ENCODE data around the gene STOX1. TPM values are rescaled to one million over a fixed set of nuclear protein-coding genes. Genes with fewer than 3 reads are reported as not detected.
"Not testable (repeated sequence)": the region's sequence is repeated elsewhere in the genome, so short reads cannot be mapped to it uniquely, and the experiment has no call there.

Gene STOX1
- total RNA-seq, 2 donors from 2014 or later: 0.19 to 0.41 TPM

- H3K27me3 Mint-ChIP-seq (ENCODE audit: low read depth): no peaks in the 10 kb centered on the region
- no peak overlapping the region for H3K4me3 Mint-ChIP-seq
- H3K4me1 Mint-ChIP-seq (ENCODE audit: low read depth): no peaks in the 10 kb centered on the region
- no peak overlapping the region for H3K27ac Mint-ChIP-seq
- H3K9me3 Mint-ChIP-seq: no peaks in the 10 kb centered on the region
- H3K36me3 Mint-ChIP-seq (ENCODE audit: insufficient read depth in 2 of 2): no peaks in the 10 kb centered on the region
- DNase-seq (no peak), ATAC-seq (replicated peaks in 1 of 2) (no peak)
These were observed 14.9 kb upstream of the STOX1 start for GRCh38 chr10:68812420-68812819.

GRCh38 chr10:68813559-68813958 is 13.8 kb upstream of the STOX1 start:
- ATAC-seq (replicated peaks in 1 of 2) (no peak), DNase-seq (no peak)
- Mint-ChIP-seq H3K4me3 (no peak overlapping the region), H3K27me3 (ENCODE audit: low read depth) (no peaks in the 10 kb centered on the region), H3K36me3 (ENCODE audit: insufficient read depth in 2 of 2) (no peaks in the 10 kb centered on the region), H3K4me1 (ENCODE audit: low read depth) (no peaks in the 10 kb centered on the region), H3K27ac (no peak overlapping the region), H3K9me3 (no peaks in the 10 kb centered on the region)

GRCh38 chr10:68816796-68817412 is 10.4 kb upstream of the STOX1 start:
- no peaks in the 10 kb centered on the region for H3K27me3 Mint-ChIP-seq (ENCODE audit: low read depth)
- no peaks in the 10 kb centered on the region for H3K36me3 Mint-ChIP-seq (ENCODE audit: insufficient read depth in 2 of 2)
- H3K9me3 Mint-ChIP-seq: no peaks in the 10 kb centered on the region
- DNase-seq (no peak), ATAC-seq (replicated peaks in 1 of 2) (no peak)
- no peak overlapping the region for H3K27ac Mint-ChIP-seq
- H3K4me1 Mint-ChIP-seq (ENCODE audit: low read depth): no peaks in the 10 kb centered on the region
- H3K4me3 Mint-ChIP-seq: no peak overlapping the region

GRCh38 chr10:68820359-68820758 is 7.0 kb upstream of the STOX1 start:
- not testable (repeated sequence) for ATAC-seq (replicated peaks in 1 of 2); H3K9me3 Mint-ChIP-seq; H3K4me1 Mint-ChIP-seq (ENCODE audit: low read depth); H3K27me3 Mint-ChIP-seq (ENCODE audit: low read depth); H3K36me3 Mint-ChIP-seq (ENCODE audit: insufficient read depth in 2 of 2); H3K4me3 Mint-ChIP-seq; H3K27ac Mint-ChIP-seq; DNase-seq

- H3K4me3 Mint-ChIP-seq; H3K4me1 Mint-ChIP-seq (ENCODE audit: low read depth); H3K9me3 Mint-ChIP-seq; DNase-seq; H3K27me3 Mint-ChIP-seq (ENCODE audit: low read depth); ATAC-seq (replicated peaks in 1 of 2); H3K36me3 Mint-ChIP-seq (ENCODE audit: insufficient read depth in 2 of 2); H3K27ac Mint-ChIP-seq: not testable (repeated sequence)
These were observed 4.7 kb upstream of the STOX1 start for GRCh38 chr10:68822626-68823025.

- peaks cover 16% of the 10 kb centered on the region for H3K4me1 Mint-ChIP-seq (ENCODE audit: low read depth)
- ATAC-seq (replicated peaks in 1 of 2): peak; percentile 54 to 59
- not testable (repeated sequence) for H3K9me3 Mint-ChIP-seq; H3K27ac Mint-ChIP-seq; DNase-seq; H3K36me3 Mint-ChIP-seq (ENCODE audit: insufficient read depth in 2 of 2); H3K4me3 Mint-ChIP-seq; H3K27me3 Mint-ChIP-seq (ENCODE audit: low read depth)
These were observed 245 bp downstream of the STOX1 start for GRCh38 chr10:68827592-68827959.

GRCh38 chr10:68828083-68828601 is 811 bp downstream of the STOX1 start:
- ATAC-seq (replicated peaks in 1 of 2) (peak; percentile 67), DNase-seq (peak; percentile 7 to 35)
- H3K9me3 Mint-ChIP-seq; H3K27ac Mint-ChIP-seq; H3K27me3 Mint-ChIP-seq (ENCODE audit: low read depth); H3K36me3 Mint-ChIP-seq (ENCODE audit: insufficient read depth in 2 of 2): not testable (repeated sequence)
- peak overlapping the region; percentile 37 to 55 for H3K4me3 Mint-ChIP-seq
- H3K4me1 Mint-ChIP-seq (ENCODE audit: low read depth): peaks cover 16% of the 10 kb centered on the region

GRCh38 chr10:68828833-68829232 is 1.5 kb downstream of the STOX1 start:
- Mint-ChIP-seq H3K27me3 (ENCODE audit: low read depth) (no peaks in the 10 kb centered on the region), H3K4me1 (ENCODE audit: low read depth) (peaks cover 16% of the 10 kb centered on the region), H3K36me3 (ENCODE audit: insufficient read depth in 2 of 2) (no peaks in the 10 kb centered on the region), H3K4me3 (peak overlapping the region; percentile 39 to 55), H3K27ac (no peak overlapping the region), H3K9me3 (no peaks in the 10 kb centered on the region)
- DNase-seq: no peak
- ATAC-seq (replicated peaks in 1 of 2): no peak

- no peaks in the 10 kb centered on the region for H3K36me3 Mint-ChIP-seq (ENCODE audit: insufficient read depth in 2 of 2)
- H3K4me1 Mint-ChIP-seq (ENCODE audit: low read depth): peaks cover 16% of the 10 kb centered on the region
- H3K9me3 Mint-ChIP-seq: no peaks in the 10 kb centered on the region
- H3K4me3 Mint-ChIP-seq: no peak overlapping the region
- ATAC-seq (replicated peaks in 1 of 2): no peak
- DNase-seq: no peak
- H3K27me3 Mint-ChIP-seq (ENCODE audit: low read depth): no peaks in the 10 kb centered on the region
- H3K27ac Mint-ChIP-seq: no peak overlapping the region
These were observed 2.2 kb downstream of the STOX1 start for GRCh38 chr10:68829521-68829920.

GRCh38 chr10:68829952-68830351 is 2.6 kb downstream of the STOX1 start:
- ATAC-seq (replicated peaks in 1 of 2) (no peak), DNase-seq (no peak)
- H3K4me1 Mint-ChIP-seq (ENCODE audit: low read depth): peaks cover 16% of the 10 kb centered on the region
- no peaks in the 10 kb centered on the region for H3K36me3 Mint-ChIP-seq (ENCODE audit: insufficient read depth in 2 of 2)
- H3K27me3 Mint-ChIP-seq (ENCODE audit: low read depth): no peaks in the 10 kb centered on the region
- H3K27ac Mint-ChIP-seq: no peak overlapping the region
- no peak overlapping the region for H3K4me3 Mint-ChIP-seq
- no peaks in the 10 kb centered on the region for H3K9me3 Mint-ChIP-seq

- Mint-ChIP-seq H3K4me1 (ENCODE audit: low read depth) (peaks cover 9% of the 10 kb centered on the region), H3K9me3 (no peaks in the 10 kb centered on the region), H3K4me3 (no peak overlapping the region), H3K36me3 (ENCODE audit: insufficient read depth in 2 of 2) (no peaks in the 10 kb centered on the region), H3K27ac (no peak overlapping the region), H3K27me3 (ENCODE audit: low read depth) (no peaks in the 10 kb centered on the region)
- DNase-seq (no peak), ATAC-seq (replicated peaks in 1 of 2) (no peak)
These were observed 4.7 kb downstream of the STOX1 start for GRCh38 chr10:68831961-68832455.

GRCh38 chr10:68832601-68833000 is 5.3 kb downstream of the STOX1 start:
- DNase-seq: no peak

GRCh38 chr10:68837626-68838322 is 10.4 kb downstream of the STOX1 start:
- DNase-seq: no peak
- Mint-ChIP-seq H3K9me3 (no peaks in the 10 kb centered on the region), H3K27me3 (ENCODE audit: low read depth) (no peaks in the 10 kb centered on the region), H3K36me3 (ENCODE audit: insufficient read depth in 2 of 2) (no peaks in the 10 kb centered on the region), H3K27ac (no peak overlapping the region), H3K4me3 (no peak overlapping the region), H3K4me1 (ENCODE audit: low read depth) (no peaks in the 10 kb centered on the region)
- ATAC-seq (replicated peaks in 1 of 2): no peak

More at GRCh38 chr10:68832601-68833000, 5.3 kb downstream of the STOX1 start:
- no peaks in the 10 kb centered on the region for H3K27me3 Mint-ChIP-seq (ENCODE audit: low read depth)
- no peak overlapping the region for H3K4me3 Mint-ChIP-seq
- ATAC-seq (replicated peaks in 1 of 2): no peak
- no peak overlapping the region for H3K27ac Mint-ChIP-seq
- no peaks in the 10 kb centered on the region for H3K9me3 Mint-ChIP-seq
- H3K36me3 Mint-ChIP-seq (ENCODE audit: insufficient read depth in 2 of 2): no peaks in the 10 kb centered on the region
- H3K4me1 Mint-ChIP-seq (ENCODE audit: low read depth): peaks cover 9% of the 10 kb centered on the region

All from activated T-cell treated with anti-CD3 and anti-CD28 coated beads, Interleukin-2, amount 50 U/mL, for 72 hours (primary cell).